ENCODE data around the gene MOGAT1. TPM values are rescaled to one million over a fixed set of nuclear protein-coding genes. Genes with fewer than 3 reads are reported as not detected.

MOGAT1 gene
- total and polyA plus RNA-seq, 9 of the 15 experiments (the other 6 are each of a cell fraction or from before 2014, with no cell fraction given): not detected

- TF ChIP-seq ARID3A (IDR thresholded peaks at IDR 0.05; ENCODE audit: borderline replicate concordance, low read depth, low read length): no peak
- TF ChIP-seq YBX1 (IDR thresholded peaks at IDR 0.05): no peak
- TF ChIP-seq NR4A1 (CRISPR knock-in tag; IDR thresholded peaks at IDR 0.05): no peak
- TF ChIP-seq NR4A1 (tag; IDR thresholded peaks at IDR 0.05): no peak
- TF ChIP-seq BRCA1 (IDR thresholded peaks at IDR 0.05): no peak
- no peak for TF ChIP-seq BRCA1 (CRISPR knock-in tag; IDR thresholded peaks at IDR 0.05)
- TF ChIP-seq MTA1 (IDR thresholded peaks at IDR 0.05; ENCODE audit: borderline replicate concordance): peak; percentile 79; the same call in 1 of the 2 replicates
- TF ChIP-seq FOXA3 (CRISPR knock-in tag; conservative IDR thresholded peaks at IDR 0.05 in 1 of 2, IDR thresholded peaks at IDR 0.05 in 1 of 2): no peak
- peak; percentile 64 for TF ChIP-seq KDM5B (IDR thresholded peaks at IDR 0.05; ENCODE audit: insufficient replicate concordance, low read depth, low read length)
- peak; percentile 61 for TF ChIP-seq NEUROD1 (IDR thresholded peaks at IDR 0.05; ENCODE audit: borderline replicate concordance, low read depth, low read length, partially characterized antibody)
- TF ChIP-seq XRCC4 (IDR thresholded peaks at IDR 0.05; ENCODE audit: extremely low read depth, insufficient read depth, insufficient read length): no peak
- no peak for TF ChIP-seq TAF7 (tag; IDR thresholded peaks at IDR 0.05)
- TF ChIP-seq ZNF408 (CRISPR knock-in tag; IDR thresholded peaks at IDR 0.05; ENCODE audit: low read depth): no peak
- TF ChIP-seq TCF3 (CRISPR knock-in tag; IDR thresholded peaks at IDR 0.05): no peak
- TF ChIP-seq E2F1 (CRISPR knock-in tag; IDR thresholded peaks at IDR 0.05): no peak
- TF ChIP-seq ZNF507 (tag; conservative IDR thresholded peaks at IDR 0.05): no peak
- peak; percentile 95 for TF ChIP-seq NFE2 (IDR thresholded peaks at IDR 0.05; ENCODE audit: low read depth)
- peak; percentile 69; the same call in 1 of the 2 replicates for TF ChIP-seq MYBL2 (IDR thresholded peaks at IDR 0.05; ENCODE audit: low read depth)
- no peak for TF ChIP-seq MYBL2 (CRISPR knock-in tag; IDR thresholded peaks at IDR 0.05; ENCODE audit: borderline replicate concordance)
- no peak for TF ChIP-seq DDX20 (tag; IDR thresholded peaks at IDR 0.05; ENCODE audit: low read depth)
- TF ChIP-seq BDP1 (IDR thresholded peaks at IDR 0.05; ENCODE audit: insufficient read depth, insufficient read length): no peak
- no peak for TF ChIP-seq ZBTB12 (CRISPR knock-in tag; IDR thresholded peaks at IDR 0.05)
- TF ChIP-seq ZBTB9 (CRISPR knock-in tag; IDR thresholded peaks at IDR 0.05): no peak
- no peak for TF ChIP-seq NCOA4 (IDR thresholded peaks at IDR 0.05; ENCODE audit: partially characterized antibody)
- TF ChIP-seq ZFP30 (CRISPR knock-in tag; IDR thresholded peaks at IDR 0.05; ENCODE audit: borderline replicate concordance): no peak
These were observed 15.5 kb upstream of the MOGAT1 start, which contains the start of gene FARSB (continued) for GRCh38 chr2:222655787-222656525.
